ENCODE measurements around the gene PDE4D. TPM values are rescaled to one million over a fixed set of nuclear protein-coding genes. Genes with fewer than 3 reads are reported as not detected.

PDE4D gene
- total RNA-seq, 1 experiment from 2014 or later = 2.1 TPM

DNA sequence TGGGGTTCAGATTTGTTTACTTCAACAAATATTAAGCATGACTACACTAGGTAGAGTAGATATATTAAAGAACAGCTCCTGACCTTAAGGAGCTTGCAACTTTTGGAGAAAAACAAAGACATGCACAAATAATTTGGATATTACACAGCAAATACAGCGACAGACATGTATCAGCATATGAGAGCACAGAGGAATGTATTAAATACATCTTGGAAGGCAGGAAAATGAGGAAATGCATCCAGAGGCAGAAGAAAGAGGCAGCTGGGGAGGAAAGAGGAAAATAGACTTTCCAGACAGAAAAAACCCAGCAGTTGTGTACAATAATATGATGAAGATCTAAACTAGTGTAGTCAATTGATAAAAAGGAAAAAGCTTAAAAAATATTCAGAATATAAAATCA, 392.2 kb downstream of the PDE4D start:
- Histone ChIP-seq H3K4me2 (ENCODE audit: insufficient read depth, insufficient read length, low read length) (no peak overlapping the region), H3K79me2 (ENCODE audit: insufficient read depth, low read length) (no peaks in the 10 kb centered on the region), H4K5ac (ENCODE audit: insufficient read length, low read depth, low read length) (no peak overlapping the region), H3K9me3 (ENCODE audit: control insufficient read depth, low read depth, low read length) (no peaks in the 10 kb centered on the region), H3K4me1 (ENCODE audit: insufficient read depth, low read length) (no peaks in the 10 kb centered on the region), H2BK12ac (ENCODE audit: insufficient read length, low read depth, low read length) (no peak overlapping the region), H4K91ac (ENCODE audit: insufficient read length, low read depth, low read length) (no peak overlapping the region), H2BK20ac (ENCODE audit: low read depth, low read length, poor library complexity, severe bottlenecking) (no peak overlapping the region), H3K23me2 (ENCODE audit: insufficient read length, low read depth, low read length, poor library complexity, severe bottlenecking) (no peaks in the 10 kb centered on the region), H2BK5ac (ENCODE audit: insufficient read length, low read length) (no peak overlapping the region), H3T11ph (ENCODE audit: low read length) (no peak overlapping the region), H2AFZ (ENCODE audit: low read length) (no peak overlapping the region), H3K23ac (ENCODE audit: insufficient read length, low read depth, low read length) (no peak overlapping the region), H2BK15ac (ENCODE audit: low read depth, low read length) (no peak overlapping the region), H3K9ac (ENCODE audit: extremely low read depth, insufficient read length, low read length) (no peak overlapping the region), H3K79me1 (ENCODE audit: insufficient read depth, low read depth, low read length, poor library complexity, severe bottlenecking) (no peaks in the 10 kb centered on the region), H2BK120ac (ENCODE audit: low read depth, low read length, poor library complexity, severe bottlenecking) (no peak overlapping the region), H2AK5ac (ENCODE audit: insufficient read length, low read length) (no peak overlapping the region), H3K18ac (ENCODE audit: insufficient read length, low read depth, low read length) (no peak overlapping the region), H3K4ac (ENCODE audit: low read depth, low read length) (no peak overlapping the region), H3K27ac (ENCODE audit: insufficient read length, low read depth, low read length) (no peak overlapping the region), H4K20me1 (ENCODE audit: control insufficient read depth, insufficient read depth, insufficient read length) (no peaks in the 10 kb centered on the region), H3K27me3 (ENCODE audit: insufficient read depth, low read length) (no peaks in the 10 kb centered on the region), H4K8ac (replicated peaks; ENCODE audit: insufficient read length, low read depth, low read length) (no peak overlapping the region), H3K56ac (ENCODE audit: insufficient read length, low read depth, low read length) (no peak overlapping the region), H3K14ac (ENCODE audit: insufficient read depth, low read length) (no peak overlapping the region)
- H3K36me3 Mint-ChIP-seq (ENCODE audit: insufficient read depth in 1 of 3, low read depth in 3 of 3) = peaks cover 0 to 2% (median 0%) of the 10 kb centered on the region in 3 experiments; a peak in 2 of 7 replicates
- H3K4me3 Mint-ChIP-seq = no peak overlapping the region
- no peak overlapping the region for H3K27ac Mint-ChIP-seq
- H3K27me3 Mint-ChIP-seq (ENCODE audit: low read depth) = no peaks in the 10 kb centered on the region
- H3K9me3 Mint-ChIP-seq = peaks cover 3 to 5% of the 10 kb centered on the region in 2 experiments; a peak in 2 of 5 replicates
- no peak for TF ChIP-seq CTCF (conservative IDR thresholded peaks at IDR 0.05)
- H3K4me1 Mint-ChIP-seq = peaks cover 2 to 3% of the 10 kb centered on the region in 2 experiments; a peak in 2 of 4 replicates
- DNase-seq = no peak
- WGBS (ENCODE audit: extremely low coverage, insufficient read length, low lambda C conversion rate) = no CpG with 5 or more reads among the region's 1 CpG
